H9 (cell line): ENCODE data around the gene RBFOX2. TPM values are rescaled to one million over a fixed set of nuclear protein-coding genes. Genes with fewer than 3 reads are reported as not detected.
A peak's percentile ranks its signal among the peaks of the same experiment; 100 is the strongest.

Experiments
- DNase-seq: peaks from one replicate; pipeline ENCODE4 v3.0.0-alpha.2; 2017
- H2AFZ ChIP-seq: one replicate; pipeline ENCODE4 v1.6.1; 2013; ENCODE audit warnings: mild to moderate bottlenecking, low read length, control low read depth, moderate library complexity
- H2AK5ac ChIP-seq: 2 replicates; pipeline ENCODE4 v1.6.1; 2013; ENCODE audit warnings: low read length, control low read depth, mixed read lengths; ENCODE audit not compliant: insufficient read length
- H2BK120ac ChIP-seq: one replicate; pipeline ENCODE4 v1.6.1; 2013; ENCODE audit warnings: low read depth, mild to moderate bottlenecking, low read length, control low read depth, inconsistent platforms; ENCODE audit not compliant: poor library complexity, severe bottlenecking
- H2BK12ac ChIP-seq: 2 replicates; pipeline ENCODE4 v1.6.1; 2013; ENCODE audit warnings: low read length, control low read depth, mixed read lengths, low read depth; ENCODE audit not compliant: insufficient read length
- H2BK15ac ChIP-seq: 2 replicates; pipeline ENCODE4 v1.6.1; 2013; ENCODE audit warnings: low read depth, low read length, control low read depth
- H2BK20ac ChIP-seq: one replicate; pipeline ENCODE4 v1.6.1; 2013; ENCODE audit warnings: low read depth, mild to moderate bottlenecking, low read length, control low read depth, inconsistent platforms; ENCODE audit not compliant: poor library complexity, severe bottlenecking
- H2BK5ac ChIP-seq: 2 replicates; pipeline ENCODE4 v1.6.1; 2013; ENCODE audit warnings: low read length, control low read depth, mixed read lengths; ENCODE audit not compliant: insufficient read length
- H3K14ac ChIP-seq: 2 replicates; pipeline ENCODE4 v1.6.1; 2013; ENCODE audit warnings: low read length, control low read depth; ENCODE audit not compliant: insufficient read depth
- H3K18ac ChIP-seq: 2 replicates; pipeline ENCODE4 v1.6.1; 2013; ENCODE audit warnings: low read depth, mild to moderate bottlenecking, mixed read lengths, low read length, control low read depth; ENCODE audit not compliant: insufficient read length
- H3K23ac ChIP-seq: 2 replicates; pipeline ENCODE4 v1.6.1; 2013; ENCODE audit warnings: low read length, control low read depth, mixed read lengths, low read depth; ENCODE audit not compliant: insufficient read length
- H3K23me2 ChIP-seq: 2 replicates; pipeline ENCODE4 v1.6.1; 2013; ENCODE audit warnings: low read depth, mild to moderate bottlenecking, mixed read lengths, low read length, control low read depth; ENCODE audit not compliant: insufficient read length, poor library complexity, severe bottlenecking
- H3K27ac ChIP-seq: 2 replicates; pipeline ENCODE4 v1.5.1; 2013; ENCODE audit warnings: low read length, control low read depth, mixed read lengths, low read depth; ENCODE audit not compliant: insufficient read length
- H3K27me3 ChIP-seq: 2 replicates; pipeline ENCODE4 v1.6.1; 2013; ENCODE audit warnings: low read length, control low read depth, inconsistent platforms; ENCODE audit not compliant: insufficient read depth
- H3K4ac ChIP-seq: 2 replicates; pipeline ENCODE4 v1.6.1; 2013; ENCODE audit warnings: low read depth, mild to moderate bottlenecking, control low read depth, inconsistent platforms, low read length, moderate library complexity
- H3K4me1 ChIP-seq: 2 replicates; pipeline ENCODE4 v1.6.1; 2013; ENCODE audit warnings: low read length, control low read depth, inconsistent platforms; ENCODE audit not compliant: insufficient read depth
- H3K4me2 ChIP-seq: 2 replicates; pipeline ENCODE4 v1.6.1; 2013; ENCODE audit warnings: low read length, control low read depth, mixed read lengths; ENCODE audit not compliant: insufficient read length, insufficient read depth
- H3K56ac ChIP-seq: 2 replicates; pipeline ENCODE4 v1.6.1; 2013; ENCODE audit warnings: low read depth, mild to moderate bottlenecking, mixed read lengths, low read length, control low read depth; ENCODE audit not compliant: insufficient read length
- H3K79me1 ChIP-seq: 2 replicates; pipeline ENCODE4 v1.6.1; 2013; ENCODE audit warnings: low read depth, mild to moderate bottlenecking, moderate library complexity, low read length, control low read depth, inconsistent platforms; ENCODE audit not compliant: insufficient read depth, poor library complexity, severe bottlenecking
- H3K79me2 ChIP-seq: 2 replicates; pipeline ENCODE4 v1.6.1; 2013; ENCODE audit warnings: low read length, control low read depth, inconsistent platforms; ENCODE audit not compliant: insufficient read depth
- H3K9ac ChIP-seq: 2 replicates; pipeline ENCODE4 v1.6.1; 2013; ENCODE audit warnings: low read length, control low read depth, mixed read lengths; ENCODE audit not compliant: insufficient read length; ENCODE audit errors: extremely low read depth
- H3K9me3 ChIP-seq: one replicate; pipeline ENCODE4 v1.6.1; 2013; ENCODE audit warnings: low read depth, low read length, inconsistent platforms; ENCODE audit not compliant: control insufficient read depth
- H3T11ph ChIP-seq: one replicate; pipeline ENCODE4 v1.6.1; 2013; ENCODE audit warnings: mild to moderate bottlenecking, low read length, control low read depth, inconsistent platforms
- H4K20me1 ChIP-seq: one replicate; pipeline ENCODE4 v1.6.1; 2013; ENCODE audit not compliant: control insufficient read depth, insufficient read length, insufficient read depth
- H4K5ac ChIP-seq: 2 replicates; pipeline ENCODE4 v1.6.1; 2013; ENCODE audit warnings: low read depth, mild to moderate bottlenecking, mixed read lengths, low read length, control low read depth; ENCODE audit not compliant: insufficient read length
- H4K8ac ChIP-seq: replicated peaks from 2 replicates; pipeline ENCODE4 v1.6.1; 2013; ENCODE audit warnings: low read length, control low read depth, mixed read lengths, low read depth; ENCODE audit not compliant: insufficient read length
- H4K91ac ChIP-seq: 2 replicates; pipeline ENCODE4 v1.6.1; 2013; ENCODE audit warnings: low read depth, mild to moderate bottlenecking, moderate library complexity, mixed read lengths, low read length, control low read depth; ENCODE audit not compliant: insufficient read length
- H3K27ac Mint-ChIP-seq, 3 experiments: 2 replicates in 2 of 3; 3 replicates in 1 of 3; pipeline ENCODE4 v1.8.0; 2020 to 2021; ENCODE audit warnings: mixed read lengths in 3 of 3, mild to moderate bottlenecking in 1 of 3, moderate library complexity in 1 of 3
- H3K27me3 Mint-ChIP-seq: 2 replicates; pipeline ENCODE4 v1.8.0; 2021; ENCODE audit warnings: low read depth, mild to moderate bottlenecking, moderate library complexity, mixed read lengths
- H3K36me3 Mint-ChIP-seq, 3 experiments: 2 replicates in 2 of 3; 3 replicates in 1 of 3; pipeline ENCODE4 v1.8.0; 2020 to 2021; ENCODE audit warnings: low read depth in 3 of 3, mixed read lengths in 3 of 3; ENCODE audit not compliant: insufficient read depth in 1 of 3
- H3K4me1 Mint-ChIP-seq, 2 experiments: 2 replicates each; pipeline ENCODE4 v1.8.0; 2020; ENCODE audit warnings: mixed read lengths in 2 of 2
- H3K4me3 Mint-ChIP-seq, 2 experiments: 2 replicates in 1 of 2; 3 replicates in 1 of 2; pipeline ENCODE4 v1.8.0; 2020 to 2021; ENCODE audit warnings: mild to moderate bottlenecking in 2 of 2, mixed read lengths in 2 of 2, moderate library complexity in 1 of 2
- H3K9me3 Mint-ChIP-seq, 2 experiments: 2 replicates in 1 of 2; 3 replicates in 1 of 2; pipeline ENCODE4 v1.8.0; 2020; ENCODE audit warnings: mild to moderate bottlenecking in 2 of 2, mixed read lengths in 2 of 2, moderate library complexity in 1 of 2
- WGBS: extraction: QIAGEN DNeasy Blood & Tissue Kit; methylation state at CpG from one replicate; pipeline ENCODE4 v1.1.7; 2013; ENCODE audit warnings: missing lambda C conversion rate, low lambda C conversion rate, mixed read lengths; ENCODE audit not compliant: insufficient read length; ENCODE audit errors: extremely low coverage; 5-methylcytosine and 5-hydroxymethylcytosine counted together
- total RNA-seq: library from RNA; stranded (reverse); gene quantifications from 2 replicates; pipeline ENCODE4 v1.2.1, GENCODE V29; 2021
- TF ChIP-seq, protein P1 (sequence below): fragments of 200-600 bp; sonication (generic); conservative IDR thresholded peaks from 3 replicates; pipeline ENCODE4 v1.8.0; 2021; ENCODE audit warnings: antibody characterized with exemption, mild to moderate bottlenecking

The RBFOX2 gene
- total RNA-seq, 1 experiment from 2014 or later: 84.7 TPM

DNA sequence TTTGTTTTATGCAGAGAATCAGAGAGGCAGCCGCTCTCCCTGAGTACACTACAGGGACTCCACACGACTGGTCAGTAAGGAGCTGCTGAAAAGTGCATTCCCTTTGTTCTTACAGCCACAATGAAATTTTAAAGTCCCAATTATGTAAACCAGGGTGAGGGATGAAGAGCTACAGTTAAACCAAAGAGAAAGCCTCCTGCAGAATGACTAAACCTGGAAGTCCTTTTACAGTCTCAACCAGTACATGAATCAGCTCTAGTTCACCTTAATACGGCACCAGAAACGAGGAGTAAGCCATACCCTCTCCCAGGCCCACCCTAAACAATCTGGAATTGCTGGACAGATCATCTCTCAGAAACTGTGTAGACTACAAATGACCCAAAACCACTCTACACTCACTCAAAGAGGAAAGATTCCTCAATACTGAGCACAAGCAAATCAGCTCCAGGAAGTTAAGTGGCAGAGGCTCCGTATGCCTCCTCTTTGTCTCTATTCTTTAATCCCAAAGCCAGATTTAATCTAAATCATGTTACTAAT, 113.1 kb downstream of the RBFOX2 start:
- Histone ChIP-seq H3K56ac (no peak overlapping the region), H2AFZ (no peak overlapping the region), H3K9me3 (no peaks in the 10 kb centered on the region), H4K8ac (no peak overlapping the region), H3K23me2 (no peaks in the 10 kb centered on the region), H3K14ac (no peak overlapping the region), H2BK20ac (no peak overlapping the region), H3K4me1 (peaks cover 16% of the 10 kb centered on the region), H2BK120ac (no peak overlapping the region), H2BK5ac (no peak overlapping the region), H3K9ac (peak overlapping the region; percentile 5), H3K4ac (no peak overlapping the region), H4K91ac (no peak overlapping the region), H3K79me2 (peaks cover 12% of the 10 kb centered on the region; the same call in 1 of the 2 replicates), H2AK5ac (no peak overlapping the region), H2BK15ac (no peak overlapping the region), H3K18ac (no peak overlapping the region), H3K4me2 (peak overlapping the region; percentile 66), H4K5ac (no peak overlapping the region), H3K27me3 (no peaks in the 10 kb centered on the region), H3T11ph (no peak overlapping the region), H3K27ac (peak overlapping the region; percentile 68), H3K79me1 (no peaks in the 10 kb centered on the region), H2BK12ac (no peak overlapping the region), H4K20me1 (no peaks in the 10 kb centered on the region), H3K23ac (no peak overlapping the region)
- peak overlapping the region; percentile 62 to 77 for H3K4me3 Mint-ChIP-seq
- DNase-seq: no peak
- no CpG with 5 or more reads among the region's 5 CpGs for WGBS
- peak overlapping the region; percentile 90 to 99 (median 96) for H3K27ac Mint-ChIP-seq
- H3K36me3 Mint-ChIP-seq: no peaks in the 10 kb centered on the region
- H3K27me3 Mint-ChIP-seq: no peaks in the 10 kb centered on the region
- TF ChIP-seq, protein P1, sequence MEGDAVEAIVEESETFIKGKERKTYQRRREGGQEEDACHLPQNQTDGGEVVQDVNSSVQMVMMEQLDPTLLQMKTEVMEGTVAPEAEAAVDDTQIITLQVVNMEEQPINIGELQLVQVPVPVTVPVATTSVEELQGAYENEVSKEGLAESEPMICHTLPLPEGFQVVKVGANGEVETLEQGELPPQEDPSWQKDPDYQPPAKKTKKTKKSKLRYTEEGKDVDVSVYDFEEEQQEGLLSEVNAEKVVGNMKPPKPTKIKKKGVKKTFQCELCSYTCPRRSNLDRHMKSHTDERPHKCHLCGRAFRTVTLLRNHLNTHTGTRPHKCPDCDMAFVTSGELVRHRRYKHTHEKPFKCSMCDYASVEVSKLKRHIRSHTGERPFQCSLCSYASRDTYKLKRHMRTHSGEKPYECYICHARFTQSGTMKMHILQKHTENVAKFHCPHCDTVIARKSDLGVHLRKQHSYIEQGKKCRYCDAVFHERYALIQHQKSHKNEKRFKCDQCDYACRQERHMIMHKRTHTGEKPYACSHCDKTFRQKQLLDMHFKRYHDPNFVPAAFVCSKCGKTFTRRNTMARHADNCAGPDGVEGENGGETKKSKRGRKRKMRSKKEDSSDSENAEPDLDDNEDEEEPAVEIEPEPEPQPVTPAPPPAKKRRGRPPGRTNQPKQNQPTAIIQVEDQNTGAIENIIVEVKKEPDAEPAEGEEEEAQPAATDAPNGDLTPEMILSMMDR: no peak
- peaks cover 55% of the 10 kb centered on the region in 2 experiments for H3K4me1 Mint-ChIP-seq
- H3K9me3 Mint-ChIP-seq: no peaks in the 10 kb centered on the region
